Mucosa of descending colon (tissue), 3 donors: ENCODE results near the gene ANAPC2. TPM values are rescaled to one million over a fixed set of nuclear protein-coding genes. Genes with fewer than 3 reads are reported as not detected.
A peak's percentile ranks its signal among the peaks of the same experiment; 100 is the strongest.

ENCODE experiments used
- ATAC-seq: fragments of 200-7000 bp; cut with Tn5 transposase; one replicate; pipeline ENCODE4 v1.9.1; 2020; ENCODE audit warnings: mild to moderate bottlenecking, moderate library complexity
- DNase-seq, 3 donors: peaks; one replicate each; pipeline ENCODE4 v3.0.0-alpha.2; 2020
- H3K36me3 ChIP-seq: fragments of 200-600 bp; one replicate; pipeline ENCODE4 v1.8.0; 2021; ENCODE audit warnings: low read depth, mild to moderate bottlenecking
- H3K4me1 ChIP-seq: fragments of 200-600 bp; one replicate; pipeline ENCODE4 v1.8.0; 2021; ENCODE audit warnings: low read depth, mild to moderate bottlenecking
- H3K4me3 ChIP-seq: fragments of 200-600 bp; one replicate; pipeline ENCODE4 v1.8.0; 2021; ENCODE audit warnings: mild to moderate bottlenecking
- H3K9me3 ChIP-seq: fragments of 200-600 bp; one replicate; pipeline ENCODE4 v1.8.0; 2021; ENCODE audit warnings: mild to moderate bottlenecking
- intact Hi-C, 2 donors: fragments of 100-400 bp; cut with DNase I in 1 of 2; cut with micrococcal nuclease in 1 of 2; formaldehyde crosslinking; loops; one replicate each; pipeline versions ENCODE4 v1.11.0 to v1.11.1; 2022; cut with DNase I, micrococcal nuclease
- total RNA-seq, 3 donors: library from RNA; stranded (reverse); fragmentation: NEBNext Ultra II Directional in 2 of 3; extraction: Animal tissue kit (Norgen Biotek cat#: 25700) in 2 of 3; gene quantifications; one replicate each; pipeline versions ENCODE4 v1.2.1 to v1.2.4, GENCODE V29; 2021 to 2023
- TF ChIP-seq, protein P1 (sequence below): fragments of 200-600 bp; IDR thresholded peaks from one replicate; pipeline ENCODE4 v1.8.0; 2022; ENCODE audit warnings: antibody characterized with exemption, mild to moderate bottlenecking
- donor health status: DM: no; HTN: no; CAD: no; lungs with moderate emphysema.
- donor health status: DM: no; HTN: no; CAD: no.
- donor health status: DM: no; HTN: yes; CAD: no.

ANAPC2 gene
- total RNA-seq, 3 donors from 2014 or later: 60.8 to 65.9 (median 61.7) TPM

DNA sequence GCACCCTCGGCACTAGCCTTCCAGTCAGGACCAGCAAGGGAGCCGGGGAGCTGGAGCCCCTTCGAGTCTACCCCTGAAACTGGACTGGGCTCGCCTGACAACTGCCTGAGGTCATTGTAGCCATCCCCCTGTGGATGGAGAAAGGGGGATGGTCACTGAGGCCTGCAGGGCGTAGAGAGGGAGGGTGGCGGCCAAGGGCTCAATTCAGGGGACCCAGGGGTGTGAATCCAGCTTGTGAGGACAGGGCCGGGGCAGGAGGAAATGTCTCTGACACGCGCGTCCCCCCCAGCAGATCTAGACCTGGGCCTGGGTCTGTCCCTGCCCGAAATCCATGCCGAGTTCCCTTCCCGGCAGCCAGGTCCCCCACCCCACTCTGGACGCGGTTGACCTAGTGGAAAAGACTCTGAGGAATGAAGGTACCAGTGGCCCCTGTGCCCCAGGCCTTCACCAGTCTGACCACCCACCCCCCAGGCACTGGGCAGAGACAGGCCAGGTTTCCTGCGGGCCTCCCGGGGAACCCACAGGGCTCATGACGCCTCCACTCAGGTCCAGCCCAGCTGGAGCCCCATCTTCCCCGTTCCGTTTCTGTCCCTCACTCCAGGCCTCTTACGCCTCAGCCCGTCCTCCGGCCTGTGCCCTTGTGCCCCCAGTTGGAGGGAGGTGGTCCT, 43.1 kb upstream of the ANAPC2 start:
- TF ChIP-seq, protein P1, sequence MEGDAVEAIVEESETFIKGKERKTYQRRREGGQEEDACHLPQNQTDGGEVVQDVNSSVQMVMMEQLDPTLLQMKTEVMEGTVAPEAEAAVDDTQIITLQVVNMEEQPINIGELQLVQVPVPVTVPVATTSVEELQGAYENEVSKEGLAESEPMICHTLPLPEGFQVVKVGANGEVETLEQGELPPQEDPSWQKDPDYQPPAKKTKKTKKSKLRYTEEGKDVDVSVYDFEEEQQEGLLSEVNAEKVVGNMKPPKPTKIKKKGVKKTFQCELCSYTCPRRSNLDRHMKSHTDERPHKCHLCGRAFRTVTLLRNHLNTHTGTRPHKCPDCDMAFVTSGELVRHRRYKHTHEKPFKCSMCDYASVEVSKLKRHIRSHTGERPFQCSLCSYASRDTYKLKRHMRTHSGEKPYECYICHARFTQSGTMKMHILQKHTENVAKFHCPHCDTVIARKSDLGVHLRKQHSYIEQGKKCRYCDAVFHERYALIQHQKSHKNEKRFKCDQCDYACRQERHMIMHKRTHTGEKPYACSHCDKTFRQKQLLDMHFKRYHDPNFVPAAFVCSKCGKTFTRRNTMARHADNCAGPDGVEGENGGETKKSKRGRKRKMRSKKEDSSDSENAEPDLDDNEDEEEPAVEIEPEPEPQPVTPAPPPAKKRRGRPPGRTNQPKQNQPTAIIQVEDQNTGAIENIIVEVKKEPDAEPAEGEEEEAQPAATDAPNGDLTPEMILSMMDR: no peak
- intact Hi-C loops: no loop called here
- ATAC-seq: no peak
- H3K4me1 ChIP-seq: peaks cover 32% of the 10 kb centered on the region
- H3K36me3 ChIP-seq: no peaks in the 10 kb centered on the region
- DNase-seq: no peak
- no peak overlapping the region for H3K4me3 ChIP-seq
- H3K9me3 ChIP-seq: no peaks in the 10 kb centered on the region

DNA sequence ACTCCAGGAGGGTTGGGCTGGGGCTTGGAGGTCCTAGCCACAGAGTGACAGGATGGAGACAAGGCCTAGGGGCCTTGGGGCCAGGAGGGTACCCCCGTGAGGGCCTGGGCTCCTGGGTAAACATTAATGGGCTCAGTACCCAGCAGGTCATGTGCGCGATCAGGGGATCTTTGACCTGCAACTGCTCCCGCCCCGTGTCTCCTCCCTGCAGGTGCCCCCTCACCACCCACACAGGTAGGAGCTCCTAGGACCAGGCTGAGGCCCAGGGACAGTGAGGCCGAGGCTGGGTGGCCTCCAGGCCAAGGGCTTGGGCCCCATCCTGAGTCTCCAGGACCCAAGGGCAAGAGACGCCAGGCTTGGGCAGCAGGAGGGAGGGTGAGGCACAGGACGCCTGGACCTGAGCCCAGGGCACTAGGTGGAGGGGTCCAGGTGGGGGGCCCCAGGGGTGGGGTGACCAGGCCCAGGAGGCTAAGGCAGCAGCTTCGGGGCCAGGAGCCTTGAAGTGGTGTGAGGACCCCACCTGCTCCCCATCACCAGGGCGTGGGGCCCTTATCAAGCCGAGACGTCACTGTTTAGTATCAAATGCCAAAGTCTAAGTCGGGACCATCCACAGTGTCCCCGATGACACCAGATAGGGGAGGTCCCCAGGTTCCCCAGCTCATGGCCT, 42.5 kb upstream of the ANAPC2 start, which contains the start of gene SLC34A3:
Gene SLC34A3 (plus strand): TSS at position 197 of the 667 bp plus-strand sequence. CDS start 802 bp downstream, outside the sequence.
- DNase-seq (no peak), ATAC-seq (no peak)
- Histone ChIP-seq H3K4me3 (no peak within 1 kb of the TSS), H3K36me3 (no peaks in the 10 kb centered on the region), H3K9me3 (no peaks in the 10 kb centered on the region), H3K4me1 (peaks cover 25% of the 10 kb centered on the region)
- TF ChIP-seq, protein P1: no peak
- intact Hi-C loops: no loop called here

DNA sequence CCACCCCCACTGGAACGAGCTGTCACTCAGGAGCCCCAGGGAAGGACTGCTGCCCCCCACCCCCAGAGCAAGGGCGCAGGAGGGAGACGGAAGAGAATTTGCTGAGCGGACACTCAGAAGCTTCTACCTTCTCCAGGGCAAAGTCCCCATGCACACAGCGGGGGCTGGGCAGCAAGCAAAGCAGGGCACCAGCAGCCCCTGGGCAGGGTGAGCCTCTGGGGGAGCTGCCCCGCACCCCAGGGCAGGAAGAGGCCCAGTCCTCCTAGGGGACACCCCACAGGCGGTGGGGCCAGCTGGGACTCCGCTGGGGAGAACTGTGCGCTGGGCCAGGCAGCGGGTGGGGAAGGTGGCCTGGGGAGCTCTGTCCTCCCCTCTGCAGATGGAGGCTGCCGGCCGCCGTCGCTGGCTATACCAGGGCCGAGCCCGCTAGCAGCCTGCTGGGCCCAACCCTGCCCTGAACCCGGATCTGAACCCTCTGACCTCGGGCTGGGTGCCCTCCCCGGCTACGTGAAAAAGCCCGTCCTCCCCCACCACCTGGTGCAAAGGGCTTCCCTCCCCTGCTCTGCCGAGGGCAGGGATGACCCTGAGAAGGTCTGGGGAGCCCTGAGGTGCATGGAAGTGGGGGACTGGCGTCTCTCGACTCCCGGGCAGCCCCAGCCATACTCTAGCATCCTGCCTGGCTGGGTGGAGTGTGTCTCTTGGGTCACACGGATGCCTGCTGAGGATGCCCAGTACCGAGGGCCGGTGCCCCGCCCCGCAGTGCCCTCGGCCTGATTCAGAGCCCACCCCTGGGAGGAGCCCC, 41.7 kb upstream of the ANAPC2 start:
- Histone ChIP-seq H3K36me3 (no peaks in the 10 kb centered on the region), H3K4me3 (no peak overlapping the region), H3K4me1 (peaks cover 24% of the 10 kb centered on the region), H3K9me3 (no peaks in the 10 kb centered on the region)
- DNase-seq (peak in 1 of 3 donors; percentile 19), ATAC-seq (peak; percentile 6)
- intact Hi-C loops: no loop called here
- TF ChIP-seq, protein P1: no peak

DNA sequence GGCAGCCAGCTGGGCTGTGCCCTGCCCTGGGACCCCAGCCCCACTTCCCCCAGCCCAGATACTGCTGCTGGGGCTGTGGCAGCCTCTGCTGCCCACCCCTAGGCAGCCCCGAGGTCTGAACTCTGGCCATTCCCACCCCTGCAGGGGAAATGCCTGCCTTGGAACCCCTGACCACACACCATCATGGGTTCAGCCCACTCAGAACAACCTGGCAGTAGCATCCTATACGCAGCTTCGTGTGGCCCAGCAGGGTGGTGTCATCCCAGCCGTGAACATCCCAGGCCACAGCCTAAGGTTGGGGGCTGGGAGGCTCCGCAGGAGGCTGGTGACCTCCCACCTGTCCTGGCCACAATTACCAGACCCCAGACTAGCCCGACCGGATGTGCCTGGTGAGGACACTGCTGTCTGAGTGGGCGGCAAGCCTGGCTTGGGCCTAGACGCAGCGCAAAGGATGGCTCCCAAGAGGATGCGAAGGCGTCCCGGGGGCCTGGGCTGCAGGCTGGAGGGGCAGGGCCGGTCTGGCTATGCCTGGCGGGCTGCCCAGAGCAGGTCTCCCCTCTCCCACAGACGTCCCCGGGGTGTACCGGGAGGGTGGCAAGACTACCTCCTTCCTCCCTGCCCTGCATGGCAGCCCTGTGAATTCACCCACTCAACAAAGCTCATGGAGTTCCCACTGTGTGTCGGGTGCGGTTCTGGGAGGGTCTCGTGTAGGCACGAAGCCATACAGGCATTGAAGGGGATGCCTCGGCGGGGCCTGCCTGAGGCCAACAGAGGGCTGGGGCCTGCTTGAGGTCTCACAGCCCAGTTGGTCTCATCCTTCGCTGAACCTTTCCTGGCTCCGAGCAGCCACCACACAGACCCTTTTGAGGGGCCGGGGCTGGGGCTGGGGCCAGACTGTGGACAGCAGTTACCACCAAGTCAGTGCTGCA, 40.9 kb upstream of the ANAPC2 start:
- intact Hi-C loops: no loop called here
- H3K9me3 ChIP-seq: no peaks in the 10 kb centered on the region
- ATAC-seq (no peak), DNase-seq (no peak)
- peaks cover 25% of the 10 kb centered on the region for H3K4me1 ChIP-seq
- TF ChIP-seq, protein P1: no peak
- no peak overlapping the region for H3K4me3 ChIP-seq
- H3K36me3 ChIP-seq: no peaks in the 10 kb centered on the region

DNA sequence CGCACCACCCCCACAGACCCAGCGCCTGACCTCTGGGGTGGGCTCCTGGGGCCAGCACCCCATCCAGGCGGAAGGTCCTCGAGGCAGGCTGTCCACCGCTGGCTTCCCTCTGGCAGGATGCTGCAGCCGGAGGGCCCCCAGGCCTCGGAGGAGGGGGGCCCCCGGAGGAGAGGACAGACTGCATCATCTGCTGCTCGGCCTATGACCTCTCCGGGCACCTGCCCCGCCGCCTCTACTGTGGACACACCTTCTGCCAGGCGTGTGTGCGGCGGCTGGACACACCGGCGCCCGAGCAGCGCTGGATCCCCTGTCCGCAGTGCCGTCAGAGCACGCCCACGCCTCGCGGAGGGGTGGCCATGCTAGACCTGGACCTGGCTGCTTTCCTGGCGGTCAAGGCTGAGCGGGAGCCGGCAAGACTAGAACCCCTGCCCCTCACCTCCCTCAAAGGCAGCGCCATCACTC, 40.2 kb upstream of the ANAPC2 start:
- Histone ChIP-seq H3K4me1 (peaks cover 29% of the 10 kb centered on the region), H3K36me3 (no peaks in the 10 kb centered on the region), H3K4me3 (no peak overlapping the region), H3K9me3 (no peaks in the 10 kb centered on the region)
- TF ChIP-seq, protein P1: no peak
- ATAC-seq (no peak), DNase-seq (no peak)
- intact Hi-C loops: no loop called here
